Aorta (tissue), 5 donors: ENCODE results near the gene PPP6R3. TPM values are rescaled to one million over a fixed set of nuclear protein-coding genes. Genes with fewer than 3 reads are reported as not detected.

Experiments
- ATAC-seq: fragments of 200-7000 bp; cut with Tn5 transposase; one replicate; pipeline ENCODE4 v1.9.1; 2022; ENCODE audit warnings: moderate library complexity; ENCODE audit not compliant: low FRiP score
- DNase-seq, 2 donors: peaks; one replicate each; pipeline ENCODE4 v3.0.0-alpha.2; 2020
- H3K27ac ChIP-seq, 2 donors: one replicate each; pipeline ENCODE4 v1.5.1; 2013; ENCODE audit warnings: low read length in 2 of 2, mild to moderate bottlenecking in 2 of 2, moderate library complexity in 2 of 2, control low read depth in 1 of 2, inconsistent platforms in 1 of 2, low read depth in 1 of 2
- H3K27me3 ChIP-seq, 2 donors: one replicate each; pipeline ENCODE4 v1.6.1; 2013; ENCODE audit warnings: control low read depth in 1 of 2, low read length in 1 of 2, mild to moderate bottlenecking in 1 of 2, moderate library complexity in 1 of 2; ENCODE audit not compliant: insufficient read depth in 2 of 2, control insufficient read depth in 1 of 2
- H3K36me3 ChIP-seq, 2 donors: one replicate each; pipeline ENCODE4 v1.6.1; 2013; ENCODE audit warnings: control low read depth in 1 of 2, low read length in 1 of 2, mild to moderate bottlenecking in 1 of 2; ENCODE audit not compliant: insufficient read depth in 2 of 2, control insufficient read depth in 1 of 2
- H3K4me1 ChIP-seq, 2 donors: one replicate each; pipeline ENCODE4 v1.6.1; 2013; ENCODE audit warnings: low read length in 2 of 2, control low read depth in 1 of 2, mild to moderate bottlenecking in 1 of 2, moderate library complexity in 1 of 2; ENCODE audit not compliant: insufficient read depth in 2 of 2, control insufficient read depth in 1 of 2
- H3K4me3 ChIP-seq, 2 donors: one replicate each; pipeline ENCODE4 v1.5.1; 2013; ENCODE audit warnings: low read length in 2 of 2, control low read depth in 1 of 2, mild to moderate bottlenecking in 1 of 2
- H3K9me3 ChIP-seq: one replicate; pipeline ENCODE4 v1.6.1; 2013; ENCODE audit warnings: mild to moderate bottlenecking, low read length; ENCODE audit not compliant: control insufficient read depth
- WGBS, 2 donors: extraction: QIAGEN DNeasy Blood & Tissue Kit; methylation state at CpG; one replicate each; pipeline ENCODE4 v1.1.7; 2013; 5-methylcytosine and 5-hydroxymethylcytosine counted together
- intact Hi-C, 2 donors: fragments of 100-400 bp; cut with DNase I; formaldehyde crosslinking; loops; one replicate each; pipeline versions ENCODE4 v1.14.2 to v1.15.0; 2022
- polyA plus RNA-seq, 2 donors: library from polyadenylated mRNA; stranded (reverse); fragments of 200-250 nt; gene quantifications; one replicate each; pipeline ENCODE4 v1.2.3, GENCODE V29; 2013
- total RNA-seq, 2 donors: library from RNA; stranded (reverse); fragmentation: NEBNext Ultra II Directional; extraction: Animal tissue kit (Norgen Biotek cat#: 25700); gene quantifications; one replicate each; pipeline ENCODE4 v1.2.1, GENCODE V29; 2021
- donor health status: healthy with polysubstance abuse.
- donor health status: Bipolar disorder and iron deficiency.
- donor health status: DM: no; HTN: no; CAD: no.
- donor health status: DM: no; HTN: no; CAD: no.
- donor health status: DM: yes; HTN: yes; CAD: no.

PPP6R3 gene
- total and polyA plus RNA-seq, 4 donors = 18.8 to 109 (median 65.4) TPM

GRCh38 chr11:68546555-68546954 lies 86.0 kb downstream of the PPP6R3 start:
- intact Hi-C loops = no loop called here
- Histone ChIP-seq H3K9me3 (no peaks in the 10 kb centered on the region), H3K36me3 (peaks cover 2 to 5% of the 10 kb centered on the region in 2 donors), H3K4me3 (no peak overlapping the region), H3K27me3 (no peaks in the 10 kb centered on the region), H3K4me1 (no peaks in the 10 kb centered on the region), H3K27ac (no peak overlapping the region)
- DNase-seq = no peak
- ATAC-seq = no peak
- WGBS, 2 donors = 77 to 81% methylated on average over 4 of the region's 4 CpGs

GRCh38 chr11:68549789-68550484 lies 89.4 kb downstream of the PPP6R3 start:
- H3K27ac ChIP-seq = no peak overlapping the region
- no peaks in the 10 kb centered on the region for H3K9me3 ChIP-seq
- H3K4me1 ChIP-seq = no peaks in the 10 kb centered on the region
- WGBS, 2 donors = 74 to 76% methylated on average over 11 of the region's 11 CpGs
- H3K4me3 ChIP-seq = no peak overlapping the region
- ATAC-seq (no peak), DNase-seq (no peak)
- peaks cover 2 to 4% of the 10 kb centered on the region in 2 donors for H3K36me3 ChIP-seq
- intact Hi-C loops = no loop called here
- H3K27me3 ChIP-seq = no peaks in the 10 kb centered on the region

- H3K4me3 ChIP-seq = no peak overlapping the region
- no peak for DNase-seq
- intact Hi-C loops = no loop called here
- H3K27me3 ChIP-seq = no peaks in the 10 kb centered on the region
- WGBS, 2 donors = 8 to 20% methylated on average over 4 of the region's 4 CpGs
- ATAC-seq = no peak
- no peaks in the 10 kb centered on the region for H3K9me3 ChIP-seq
- peaks cover 2 to 4% of the 10 kb centered on the region in 2 donors for H3K36me3 ChIP-seq
- no peaks in the 10 kb centered on the region for H3K4me1 ChIP-seq
- H3K27ac ChIP-seq = no peak overlapping the region
Observed at GRCh38 chr11:68550485-68550817, 89.9 kb downstream of the PPP6R3 start.

GRCh38 chr11:68551223-68551622 lies 90.7 kb downstream of the PPP6R3 start:
- Histone ChIP-seq H3K27me3 (no peaks in the 10 kb centered on the region), H3K9me3 (no peaks in the 10 kb centered on the region), H3K27ac (no peak overlapping the region), H3K4me1 (no peaks in the 10 kb centered on the region), H3K4me3 (no peak overlapping the region), H3K36me3 (peaks cover 2 to 4% of the 10 kb centered on the region in 2 donors)
- intact Hi-C loops = no loop called here
- WGBS, 2 donors = 79 to 84% methylated on average over 7 of the region's 7 CpGs
- DNase-seq (no peak), ATAC-seq (no peak)

- DNase-seq = no peak
- peaks cover 2 to 4% of the 10 kb centered on the region in 2 donors for H3K36me3 ChIP-seq
- no peaks in the 10 kb centered on the region for H3K9me3 ChIP-seq
- H3K27me3 ChIP-seq = no peaks in the 10 kb centered on the region
- intact Hi-C loops = no loop called here
- no peak overlapping the region for H3K4me3 ChIP-seq
- no peaks in the 10 kb centered on the region for H3K4me1 ChIP-seq
- 93 to 94% methylated on average over 3 of the region's 3 CpGs for WGBS, 2 donors
- H3K27ac ChIP-seq = no peak overlapping the region
- no peak for ATAC-seq
Observed at GRCh38 chr11:68551777-68552176, 91.2 kb downstream of the PPP6R3 start.

- Histone ChIP-seq H3K9me3 (no peaks in the 10 kb centered on the region), H3K27me3 (no peaks in the 10 kb centered on the region), H3K4me1 (no peaks in the 10 kb centered on the region), H3K27ac (no peak overlapping the region), H3K4me3 (no peak overlapping the region), H3K36me3 (peaks cover 2 to 4% of the 10 kb centered on the region in 2 donors)
- ATAC-seq (peak; percentile 15), DNase-seq (no peak)
- intact Hi-C loops = no loop called here
- WGBS, 2 donors = 90 to 92% methylated on average over 2 of the region's 2 CpGs
Observed at GRCh38 chr11:68552542-68552941, 92.0 kb downstream of the PPP6R3 start.

- 97 to 100% methylated on average over 1 of the region's 1 CpG for WGBS, 2 donors
- H3K4me1 ChIP-seq = peaks cover 0 to 2% of the 10 kb centered on the region in 2 donors
- no peaks in the 10 kb centered on the region for H3K9me3 ChIP-seq
- H3K27me3 ChIP-seq = no peaks in the 10 kb centered on the region
- no peak overlapping the region for H3K4me3 ChIP-seq
- intact Hi-C loops = no loop called here
- H3K27ac ChIP-seq = no peak overlapping the region
- DNase-seq (no peak), ATAC-seq (no peak)
- no peaks in the 10 kb centered on the region for H3K36me3 ChIP-seq
Observed at GRCh38 chr11:68560216-68560615, 99.7 kb downstream of the PPP6R3 start.

- no peak overlapping the region for H3K27ac ChIP-seq
- 90 to 93% methylated on average over 2 of the region's 2 CpGs for WGBS, 2 donors
- intact Hi-C loops = no loop called here
- H3K4me1 ChIP-seq = peaks cover 0 to 2% of the 10 kb centered on the region in 2 donors
- no peaks in the 10 kb centered on the region for H3K27me3 ChIP-seq
- no peak for DNase-seq
- H3K9me3 ChIP-seq = no peaks in the 10 kb centered on the region
- no peak overlapping the region for H3K4me3 ChIP-seq
- no peak for ATAC-seq
- peaks cover 0 to 2% of the 10 kb centered on the region in 2 donors for H3K36me3 ChIP-seq
Observed at GRCh38 chr11:68563454-68563853, 102.9 kb downstream of the PPP6R3 start.

- peaks cover 0 to 2% of the 10 kb centered on the region in 2 donors for H3K36me3 ChIP-seq
- ATAC-seq = no peak
- no peak for DNase-seq
- H3K4me1 ChIP-seq = peaks cover 0 to 2% of the 10 kb centered on the region in 2 donors
- no peak overlapping the region for H3K27ac ChIP-seq
- H3K4me3 ChIP-seq = no peak overlapping the region
- H3K9me3 ChIP-seq = no peaks in the 10 kb centered on the region
- H3K27me3 ChIP-seq = no peaks in the 10 kb centered on the region
- intact Hi-C loops = no loop called here
- WGBS, 2 donors = 81 to 83% methylated on average over 3 of the region's 3 CpGs
Observed at GRCh38 chr11:68564261-68564660, 103.7 kb downstream of the PPP6R3 start.
